NCI-H2107 (cell line): Measurements from ENCODE around the gene MAP4K2.
"Not testable (repeated sequence)": the region's sequence is repeated elsewhere in the genome, so short reads cannot be mapped to it uniquely, and the experiment has no call there.

ENCODE experiments used
- DNase-seq: peaks from one replicate; lab custom pipeline; 2025; lab: John Stamatoyannopoulos, UW

MAP4K2 gene

DNA sequence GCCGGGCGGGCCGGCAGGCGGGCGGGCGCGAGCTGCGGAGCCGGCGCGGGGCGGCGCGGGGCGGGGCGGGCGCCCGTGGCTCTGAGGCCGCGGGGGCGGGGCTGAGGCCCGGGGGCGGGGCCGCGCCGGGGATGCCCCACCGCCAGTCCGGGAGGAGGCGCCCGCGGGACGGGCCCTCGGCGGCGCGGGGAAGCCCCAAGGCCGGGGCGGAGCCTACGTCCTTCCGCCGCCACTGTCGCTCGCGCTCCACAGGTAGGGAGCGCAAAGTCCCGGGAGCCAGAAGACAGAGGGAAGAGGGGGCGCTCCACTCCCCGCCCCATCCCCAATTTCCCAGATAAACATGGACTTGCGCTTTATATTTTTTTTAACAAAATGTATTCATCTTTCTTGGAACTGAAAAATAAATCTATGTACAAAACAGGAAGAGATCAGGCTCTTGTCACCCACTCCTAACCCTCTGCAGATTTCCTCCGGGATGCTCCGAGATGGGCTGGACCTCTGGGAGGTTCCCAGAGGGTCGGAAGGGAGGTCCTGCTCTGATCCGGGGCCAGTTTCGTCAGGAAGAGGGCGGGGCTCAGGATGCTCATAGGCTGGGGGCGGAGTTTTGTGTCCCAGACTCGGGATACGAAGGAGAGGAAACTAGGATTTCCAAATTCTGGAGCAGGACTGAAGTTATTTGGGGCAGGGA, at the start of gene MAP4K2:
Gene MAP4K2, minus strand, starts transcription at position 57 of the 688 bp plus-strand sequence. CDS start 65 bp downstream, outside the sequence.
- DNase-seq = peak; percentile 76

DNA sequence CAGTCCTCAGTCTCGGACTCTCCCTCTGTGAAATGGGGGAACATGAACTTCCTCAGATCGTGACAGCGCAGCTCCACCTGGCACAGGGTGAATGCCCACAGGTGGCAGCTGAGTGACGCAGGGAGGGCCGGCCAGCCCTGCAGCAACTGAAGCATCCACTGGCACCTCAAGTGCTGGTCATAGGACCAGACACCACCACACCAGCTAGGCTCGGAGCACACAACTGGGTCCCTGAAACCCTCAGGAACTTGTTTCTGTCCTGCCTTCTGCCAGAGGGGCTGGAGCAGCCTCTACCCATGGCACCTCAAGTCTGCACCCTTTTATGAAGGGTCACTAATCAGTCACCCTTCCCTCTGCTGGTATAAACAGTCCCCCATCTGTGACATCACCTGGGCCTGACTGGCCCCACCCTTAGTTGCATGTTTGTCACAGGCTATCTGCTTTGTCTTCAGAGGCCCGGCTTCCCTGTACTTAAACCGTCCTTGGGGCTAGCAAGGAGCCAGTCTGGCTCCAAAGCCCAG, 48.9 kb upstream of the MAP4K2 start:
- no peak for DNase-seq

- DNase-seq = no peak
Observed at GRCh38 chr11:64850979-64851567, 48.1 kb upstream of the MAP4K2 start.

- no peak for DNase-seq
Observed at GRCh38 chr11:64849598-64850356, 46.8 kb upstream of the MAP4K2 start.

DNA sequence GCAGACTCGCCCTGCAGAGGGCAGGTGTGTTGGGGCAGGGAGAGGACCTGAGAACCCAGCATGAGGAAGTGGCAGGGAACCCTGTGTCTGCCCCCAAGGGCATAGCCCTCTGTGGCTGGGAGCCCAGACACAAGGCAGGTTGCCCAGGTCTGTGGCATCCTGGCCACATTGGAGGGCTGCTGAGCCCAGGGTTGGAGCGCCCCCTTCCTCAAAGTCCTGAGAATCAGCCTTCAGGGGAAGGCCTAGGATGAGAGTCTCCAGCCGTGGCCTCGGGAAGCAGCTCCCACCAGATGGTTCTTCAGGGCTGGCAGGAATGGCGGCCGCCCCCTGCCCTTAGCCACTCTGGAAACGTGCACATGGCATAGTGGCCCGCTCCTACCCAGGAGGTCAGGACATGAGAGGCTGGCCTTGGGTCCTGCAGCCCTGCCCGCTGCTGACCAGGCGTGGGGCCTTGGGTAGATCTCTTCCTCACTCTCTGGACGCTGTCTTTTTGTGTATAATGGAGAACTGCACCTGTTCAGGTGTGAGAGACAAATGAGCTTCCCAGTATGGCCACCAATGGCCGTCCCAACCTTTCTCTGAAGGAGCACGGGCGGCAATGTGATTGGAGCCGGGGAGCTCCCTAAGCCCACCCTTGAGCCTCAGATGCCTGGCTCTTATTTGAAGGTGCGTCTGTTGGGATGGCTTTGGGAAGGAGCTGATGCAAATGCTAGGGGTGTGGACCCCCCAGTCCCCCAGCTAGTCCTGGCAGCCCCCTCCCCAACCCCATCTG, 46.0 kb upstream of the MAP4K2 start:
- DNase-seq = no peak

- DNase-seq = no peak
Observed at GRCh38 chr11:64848214-64848825, 45.3 kb upstream of the MAP4K2 start.

GRCh38 chr11:64846998-64847666, 44.1 kb upstream of the MAP4K2 start:
- peak; percentile 80 for DNase-seq

DNA sequence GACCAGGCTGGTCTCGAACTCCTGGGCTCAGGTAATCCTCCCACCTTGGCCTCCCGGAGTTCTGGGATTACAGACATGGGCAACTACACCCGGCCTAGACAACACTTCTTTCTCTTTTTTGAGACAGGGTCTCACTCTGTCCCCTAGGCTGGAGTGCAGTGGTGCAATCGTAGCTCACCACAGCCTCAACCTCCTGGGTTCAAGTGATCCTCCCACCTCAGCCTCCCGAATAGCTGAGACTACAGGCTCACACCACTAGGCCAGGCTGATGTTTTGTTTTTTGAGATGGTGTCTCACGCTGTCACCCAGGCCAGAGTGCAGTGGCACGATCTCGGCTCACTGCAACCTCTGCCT, 42.7 kb upstream of the MAP4K2 start:
- not testable (repeated sequence) for DNase-seq

DNA sequence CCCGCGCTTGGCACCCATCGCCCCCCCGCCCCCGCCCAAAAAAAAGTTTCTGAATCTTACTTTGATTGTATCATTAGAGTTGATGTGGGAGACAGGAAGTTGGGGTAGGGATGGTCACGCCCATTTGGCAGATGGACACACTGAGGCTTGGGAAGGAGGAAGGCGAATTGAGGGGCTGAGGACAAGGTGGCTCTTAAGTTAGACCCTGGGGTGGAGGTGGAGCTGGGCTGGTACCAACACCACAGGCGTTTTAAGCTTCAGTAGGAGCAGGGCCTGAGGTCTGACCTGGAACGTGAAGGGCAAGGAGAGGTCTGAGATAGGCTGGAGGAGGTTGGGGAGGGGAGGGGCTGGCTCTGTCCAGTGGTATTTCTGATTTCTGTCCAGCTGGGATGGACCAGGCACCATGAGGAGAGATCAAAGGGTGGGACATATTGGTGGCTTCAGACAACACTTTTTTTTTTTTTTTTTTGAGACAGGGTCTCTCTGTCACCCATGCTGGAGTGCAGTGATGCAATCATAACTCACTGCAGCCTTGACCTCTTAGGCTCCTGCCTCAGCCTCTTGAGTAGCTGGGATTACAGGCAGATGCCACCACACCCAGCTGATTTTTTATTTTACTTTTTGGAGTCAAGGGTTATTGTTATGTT, 42.2 kb upstream of the MAP4K2 start:
- no peak for DNase-seq

GRCh38 chr11:64844330-64845128, 41.5 kb upstream of the MAP4K2 start, which contains the start of gene CDC42BPG:
Gene CDC42BPG, minus strand, starts transcription at chr11:64844653. Its CDS starts 84 bp downstream, at chr11:64844569.
- DNase-seq = peak; percentile 79

- DNase-seq = no peak
Observed at GRCh38 chr11:64843686-64844329, 40.8 kb upstream of the MAP4K2 start.

DNA sequence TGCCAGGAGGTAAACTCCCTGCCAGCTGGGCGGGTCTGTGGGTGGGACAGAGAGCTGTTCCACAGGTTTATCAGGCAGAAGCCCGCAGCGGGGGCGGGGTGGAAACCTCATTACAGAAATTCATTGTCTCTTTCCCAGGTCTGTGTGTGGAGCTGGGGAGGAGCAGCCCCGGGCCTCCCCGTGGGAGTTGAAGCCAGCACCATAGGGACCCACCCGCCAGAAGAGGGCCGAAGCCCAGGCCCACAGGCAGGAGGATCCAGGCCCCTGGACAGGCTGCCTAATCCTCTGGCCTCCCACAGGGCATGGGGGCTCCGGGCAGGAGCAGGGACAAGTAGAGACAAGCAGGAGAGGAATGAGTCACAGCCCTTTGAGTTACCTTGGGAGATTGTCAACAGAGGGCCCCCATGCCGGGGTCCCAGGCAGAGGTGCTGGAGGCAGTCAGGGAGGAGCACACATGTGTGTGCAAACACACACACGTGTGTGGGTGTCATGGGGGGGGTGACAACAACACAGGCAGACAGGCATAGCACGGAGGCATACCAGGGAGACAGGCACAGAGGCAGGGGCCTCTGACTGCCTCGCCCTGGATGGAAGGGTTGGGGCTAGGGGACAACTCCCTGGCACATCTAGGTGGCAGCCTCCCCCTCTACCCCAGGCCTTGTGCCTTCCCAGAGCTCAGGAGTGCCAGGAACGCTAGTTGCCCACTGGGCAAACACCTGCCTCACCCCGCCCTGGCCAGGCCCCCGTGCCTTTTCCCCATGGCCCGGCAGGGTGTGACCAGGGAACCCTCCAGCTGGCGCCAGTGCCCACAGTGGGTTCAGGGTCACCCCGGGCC, 40.1 kb upstream of the MAP4K2 start:
- no peak for DNase-seq

DNA sequence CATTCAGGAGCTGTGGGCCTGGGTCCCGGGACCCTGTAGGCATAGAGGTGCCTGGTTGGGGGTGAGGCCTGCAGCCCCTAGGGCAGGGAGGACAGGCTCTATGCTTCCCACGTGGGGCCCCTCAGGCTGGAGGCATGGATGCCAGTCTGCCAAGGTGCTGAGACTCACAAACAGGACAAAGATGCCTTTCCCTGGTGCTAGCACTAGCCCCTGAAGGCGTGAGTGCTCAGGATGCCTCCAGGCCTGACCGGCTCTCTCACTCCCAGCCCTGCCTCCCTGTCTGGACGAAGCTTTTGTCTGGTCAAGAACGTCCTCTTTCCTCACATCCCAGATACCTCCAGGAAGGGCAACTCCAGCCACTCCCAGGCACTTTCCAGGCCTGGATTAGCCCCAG, 39.3 kb upstream of the MAP4K2 start:
- no peak for DNase-seq

DNA sequence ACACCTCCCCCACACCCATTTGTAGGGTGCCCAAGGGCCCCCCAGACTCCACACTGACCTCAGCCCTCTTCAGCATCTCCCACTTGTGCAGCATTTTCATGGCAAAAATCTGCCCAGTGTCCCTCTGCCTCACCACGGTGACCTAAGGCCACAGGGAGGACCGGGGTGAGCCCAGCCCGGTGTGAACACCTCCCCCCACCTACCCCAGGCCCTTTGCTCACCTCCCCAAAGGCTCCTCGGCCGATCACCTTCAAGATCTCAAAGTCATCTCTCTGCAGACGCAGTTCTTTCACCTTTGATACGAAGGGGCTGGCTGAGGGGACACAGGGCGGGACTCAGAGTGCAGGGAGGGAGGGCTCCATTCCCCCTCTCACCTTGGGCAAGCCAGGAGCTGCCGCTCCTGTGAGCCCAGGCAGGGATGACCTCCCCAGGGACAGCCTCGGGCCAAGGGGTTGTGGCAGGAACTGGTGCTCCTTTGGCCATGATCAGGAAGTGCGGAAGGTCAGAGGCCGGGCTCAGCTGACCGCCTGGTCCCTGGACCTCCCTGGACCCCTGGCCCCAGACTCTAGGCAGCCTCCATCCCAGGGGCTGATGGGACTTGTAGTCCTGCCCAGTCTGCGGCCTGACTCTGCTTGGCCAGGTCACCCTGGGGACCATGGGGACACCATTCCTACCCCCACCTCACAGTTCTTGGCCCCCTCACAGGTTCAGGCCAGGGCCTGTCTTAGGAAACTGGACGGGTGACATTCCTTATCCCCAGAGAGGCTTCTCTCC, 38.8 kb upstream of the MAP4K2 start:
- DNase-seq = no peak

DNA sequence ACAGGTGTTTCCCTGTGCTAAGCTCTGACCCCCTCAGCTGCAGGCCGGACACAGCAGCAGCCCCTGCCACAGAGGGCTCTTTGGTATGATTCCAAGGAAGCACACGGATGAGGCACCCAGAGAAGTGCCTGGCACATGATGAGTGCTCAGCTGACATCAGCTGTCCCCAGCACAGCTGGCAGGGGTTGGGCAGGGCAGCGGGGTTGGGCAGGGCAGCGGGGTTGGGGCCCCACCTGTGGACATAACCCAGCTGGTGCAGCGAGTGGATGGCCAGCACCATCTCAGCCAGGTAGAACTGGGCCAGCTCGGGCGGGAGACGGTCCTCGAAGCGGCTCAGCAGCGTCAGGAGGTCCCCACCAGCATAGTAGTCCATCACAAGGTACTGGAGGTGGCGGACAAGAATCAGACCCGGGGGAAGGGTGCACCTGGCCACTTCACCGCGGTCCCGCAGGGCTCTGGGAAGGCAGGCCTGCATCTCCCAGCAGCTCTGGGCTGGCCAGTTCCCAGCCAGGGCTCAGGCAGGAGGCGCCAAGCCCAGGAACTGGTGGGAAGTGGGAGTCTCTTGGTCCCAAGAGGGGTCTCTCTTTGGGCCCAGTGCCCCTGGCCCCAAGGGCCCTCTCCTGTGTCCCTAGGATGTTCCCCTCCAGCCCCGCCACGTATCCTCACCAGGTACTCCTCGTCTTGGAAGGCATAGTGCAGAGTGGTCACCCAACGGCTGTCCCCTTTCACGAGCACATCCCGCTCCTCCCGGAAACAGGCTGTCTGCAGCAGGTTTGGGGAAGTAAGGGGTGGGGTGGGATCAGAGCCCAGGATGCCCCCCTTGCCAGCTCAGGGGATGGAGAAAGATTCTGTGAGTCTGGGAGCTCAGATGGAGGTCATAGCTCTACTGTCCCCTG, 37.1 kb upstream of the MAP4K2 start:
- no peak for DNase-seq

- no peak for DNase-seq
Observed at GRCh38 chr11:64839335-64839734, 36.3 kb upstream of the MAP4K2 start.
